Activated CD8-positive, alpha-beta memory T cell treated with anti-CD3 and anti-CD28 coated beads for 36 hours (primary cell): ENCODE data around the gene PSKH1. TPM values are rescaled to one million over a fixed set of nuclear protein-coding genes. Genes with fewer than 3 reads are reported as not detected.

Experiments used
- CTCF ChIA-PET: fragments of 350-600 bp; sonication (Branson Sonifier 250); formaldehyde crosslinking; loops from one replicate; lab custom pipeline; 2021; ENCODE audit warnings: antibody characterized with exemption; lab: Charles Lee
- POLR2A ChIA-PET: fragments of 350-600 bp; sonication (Branson Sonifier 250); formaldehyde crosslinking; loops from one replicate; lab custom pipeline; 2021; ENCODE audit warnings: antibody characterized with exemption; lab: Charles Lee
- total RNA-seq, 2 experiments: library from RNA; stranded (reverse); gene quantifications; one replicate each; pipeline ENCODE4 v1.2.3, GENCODE V29; 2021

PSKH1 gene
- total RNA-seq, 2 experiments from 2014 or later: 13.4 to 14.7 TPM

DNA sequence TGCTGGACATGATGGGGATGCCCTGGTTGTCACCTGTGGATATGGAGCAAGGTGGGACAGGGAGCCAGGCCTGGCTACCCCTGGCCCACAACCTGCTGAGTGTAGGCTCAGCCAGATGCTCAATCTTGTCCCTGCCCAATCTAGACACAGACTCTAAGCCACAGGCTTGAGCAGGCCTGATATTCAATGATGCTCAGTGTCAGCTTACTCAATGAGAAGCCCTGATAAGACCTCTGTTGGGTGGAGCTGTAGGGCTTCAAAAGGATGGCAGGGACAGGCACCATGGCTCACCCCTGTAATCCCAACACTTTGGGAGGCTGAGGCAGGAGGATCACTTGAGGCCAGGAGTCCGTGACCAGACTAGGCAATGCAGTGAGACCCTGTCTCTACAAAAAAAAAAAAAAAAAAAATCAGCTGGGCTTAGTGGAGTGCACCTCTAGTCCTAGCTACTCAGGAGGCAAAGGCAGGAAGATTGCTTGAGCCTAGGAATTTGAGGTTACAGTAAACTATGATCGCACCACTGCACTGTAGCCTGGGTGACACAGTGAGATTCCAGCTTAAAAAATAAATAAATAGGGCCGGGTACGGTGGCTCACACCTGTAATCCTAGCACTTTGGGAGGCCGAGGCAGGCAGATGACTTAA is 47.5 kb downstream of the PSKH1 start:
- ChIA-PET CTCF (interaction anchor here (0.7 to 2.4 kb wide), 9 partner anchors 10 to 420 kb away, joined by 3 to 9 read pairs (median 4); partner anchors contain the start of genes DDX28 and DUS2), POLR2A (interaction anchor here (0.6 to 0.9 kb wide), 4 partner anchors 9 to 29 kb away, joined by 3 to 4 read pairs (median 3); no protein-coding TSS in a partner anchor)

DNA sequence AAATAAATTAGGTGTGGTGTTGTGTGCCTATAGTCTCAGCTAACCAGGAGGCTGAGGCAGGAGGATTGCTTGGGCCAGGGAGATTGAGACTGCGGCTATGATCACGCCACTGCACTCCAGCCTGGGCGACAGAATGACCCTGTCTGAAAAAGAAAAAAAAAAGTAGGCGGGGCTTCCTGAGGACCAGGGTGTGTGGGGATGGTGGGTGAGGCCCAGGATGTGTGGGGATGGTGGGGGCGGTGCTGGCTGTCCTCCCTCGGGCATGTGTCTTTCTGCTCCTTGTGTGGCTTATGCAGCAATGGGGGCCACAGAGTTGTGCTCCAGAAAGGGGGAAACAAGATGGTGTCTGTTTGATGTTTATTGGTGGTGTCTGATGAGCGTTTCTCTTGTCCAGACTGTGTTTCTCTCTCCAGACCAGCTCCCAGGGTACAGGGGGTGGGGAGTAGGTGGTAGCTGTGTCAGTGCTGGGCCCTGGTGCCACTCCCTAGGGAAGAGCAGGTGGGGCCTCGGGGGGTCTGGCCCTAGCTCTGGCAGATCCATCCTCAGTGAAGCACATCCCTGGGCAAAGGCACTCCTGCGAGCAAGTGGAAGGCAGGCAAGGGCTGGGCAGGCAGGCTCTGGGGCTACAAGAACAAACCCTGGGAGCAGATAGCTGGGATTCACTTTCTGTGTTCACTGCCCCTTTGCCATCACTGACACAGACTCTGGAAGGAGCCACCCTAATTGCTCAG is 48.6 kb downstream of the PSKH1 start:
- ChIA-PET POLR2A (interaction anchor here (0.8 kb wide), 1 partner anchor 34 kb away, joined by 3 read pairs; no protein-coding TSS in a partner anchor), CTCF (interaction anchor here (0.8 to 2.4 kb wide), 14 partner anchors 10 to 419 kb away, joined by 3 to 8 read pairs (median 4); partner anchors contain the start of genes DDX28 and DUS2)

DNA sequence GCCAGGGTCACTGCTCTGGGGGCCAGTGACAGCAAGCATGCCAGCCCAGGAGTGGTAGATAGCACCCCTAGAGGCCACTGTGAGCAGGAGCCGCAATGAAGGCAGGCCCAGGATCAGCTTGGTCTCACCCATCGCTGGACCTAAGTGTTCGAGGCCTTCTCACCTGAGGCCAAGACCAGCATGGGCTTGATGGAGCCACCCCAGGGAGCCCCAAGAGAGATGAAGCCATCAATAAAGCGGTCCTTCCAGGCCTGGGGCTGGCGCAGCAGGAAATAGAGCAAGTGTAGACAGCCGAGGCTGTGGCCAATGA is 49.1 kb downstream of the PSKH1 start:
- POLR2A ChIA-PET: interaction anchor here (0.8 kb wide), 1 partner anchor 35 kb away, joined by 3 read pairs; no protein-coding TSS in a partner anchor
- CTCF ChIA-PET: interaction anchor here (0.8 to 2.4 kb wide), 14 partner anchors 9 to 126 kb away, joined by 3 to 8 read pairs (median 4); no protein-coding TSS in a partner anchor

DNA sequence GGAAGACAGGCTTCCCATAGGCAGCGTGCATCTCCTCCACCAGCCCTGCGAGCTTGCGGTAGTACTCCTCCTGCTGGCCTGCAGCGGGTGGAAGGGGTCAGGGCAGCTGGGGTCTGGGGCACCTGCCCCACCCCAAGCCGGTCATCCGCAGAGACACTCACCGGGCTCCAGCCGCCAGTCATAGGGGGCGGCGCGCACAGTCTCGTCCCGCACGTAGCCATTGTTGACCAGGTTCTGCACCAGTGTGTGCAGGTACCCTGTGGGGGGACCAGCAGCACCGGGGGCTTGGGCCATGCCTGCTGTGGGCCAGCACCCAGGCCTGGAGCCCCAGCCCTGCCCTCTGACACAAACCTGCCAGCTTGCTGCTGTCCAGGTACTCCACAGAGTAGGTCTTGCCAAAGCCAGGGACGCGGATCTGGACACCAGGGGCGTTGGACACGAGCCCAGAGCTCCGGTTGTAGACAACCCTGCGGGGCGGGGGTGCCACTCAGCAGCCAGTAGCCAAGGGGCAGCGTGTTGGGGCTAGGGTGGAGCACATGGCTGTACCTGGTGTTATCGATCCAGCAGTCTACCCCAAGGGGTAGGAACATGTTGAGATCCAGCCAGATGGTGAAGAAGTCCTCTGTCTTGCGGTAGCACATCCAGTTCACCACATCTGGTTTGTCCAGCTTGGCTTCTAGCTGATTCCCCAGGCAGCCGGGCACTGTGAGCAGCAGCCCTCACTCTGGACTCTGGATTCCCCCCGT is 49.6 kb downstream of the PSKH1 start:
- POLR2A ChIA-PET: interaction anchor here (0.8 kb wide), 1 partner anchor 35 kb away, joined by 3 read pairs; no protein-coding TSS in a partner anchor
- CTCF ChIA-PET: interaction anchor here (0.7 to 2.4 kb wide), 15 partner anchors 9 to 126 kb away, joined by 3 to 8 read pairs (median 3); no protein-coding TSS in a partner anchor

DNA sequence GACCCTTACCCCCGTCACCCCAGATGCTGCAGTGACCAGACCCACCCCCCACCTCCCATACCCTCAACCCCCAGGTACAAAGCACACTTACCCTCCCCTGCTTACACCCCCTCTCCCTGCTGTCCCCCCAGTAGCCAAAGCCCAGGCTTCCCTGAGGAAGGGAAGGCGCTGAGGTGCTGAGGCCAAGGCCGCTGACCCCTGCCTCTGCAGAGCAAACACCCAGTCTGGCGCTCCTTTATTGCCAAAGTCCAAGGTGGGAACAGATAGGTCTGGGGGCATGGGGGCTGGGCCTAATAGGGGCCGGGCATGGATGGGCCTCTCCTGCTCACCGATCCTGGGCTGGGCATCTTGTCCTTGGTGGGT is 50.2 kb downstream of the PSKH1 start:
- ChIA-PET CTCF (interaction anchor here (0.7 to 1.2 kb wide), 4 partner anchors 22 to 123 kb away, joined by 3 to 6 read pairs (median 3); no protein-coding TSS in a partner anchor), POLR2A (no interaction called here)

DNA sequence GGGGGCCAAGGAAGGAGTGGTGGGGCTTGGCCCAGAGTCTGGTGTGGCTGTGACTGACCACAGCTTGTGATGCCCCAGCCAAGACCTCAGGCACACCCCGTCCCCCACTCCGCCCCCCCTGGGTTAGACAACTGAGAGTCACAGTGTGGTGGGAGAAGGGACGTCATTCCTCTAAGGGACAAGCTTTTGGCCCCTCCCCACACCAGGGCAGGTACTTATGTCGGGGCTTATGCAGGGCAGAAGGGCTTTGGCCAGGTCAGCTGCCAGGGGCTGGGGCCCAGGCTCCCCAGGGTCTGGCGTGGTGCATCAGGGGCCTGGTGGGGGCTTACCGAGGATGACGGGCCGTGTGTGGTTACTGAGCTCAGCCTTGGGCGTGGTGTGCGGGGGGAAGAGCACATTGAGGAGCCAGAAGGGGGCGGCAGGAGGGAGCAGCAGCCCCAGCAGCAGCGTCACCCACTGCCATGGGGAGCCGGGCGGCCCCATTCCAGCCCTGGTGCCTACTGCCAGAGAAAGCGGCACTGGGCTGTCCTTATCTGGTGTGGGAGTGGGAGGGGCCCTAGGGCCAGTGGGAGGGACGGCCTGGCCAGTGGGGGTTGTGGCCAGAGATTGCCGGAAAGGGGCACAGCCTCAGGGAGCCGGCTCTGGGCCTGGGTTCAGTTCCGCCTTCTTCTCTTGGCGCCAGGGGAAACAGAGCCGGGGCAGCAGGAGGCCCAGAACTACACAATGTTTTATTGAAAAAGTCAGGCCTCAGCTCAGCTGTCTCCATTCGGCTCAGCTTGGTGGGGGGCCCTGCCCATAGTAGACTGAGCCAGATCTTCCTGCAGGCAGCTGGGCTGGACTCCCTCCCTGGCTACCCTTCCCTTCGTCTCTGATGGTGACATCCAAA is 50.8 kb downstream of the PSKH1 start, which contains the start of gene LCAT:
TSS of gene LCAT (minus strand) at position 502 of the 886 bp plus-strand sequence. CDS start at position 483, 19 bp downstream.
- CTCF ChIA-PET: interaction anchor here (0.7 to 0.8 kb wide), 2 partner anchors 50 to 60 kb away, joined by 3 read pairs; no protein-coding TSS in a partner anchor
- POLR2A ChIA-PET: no interaction called here

DNA sequence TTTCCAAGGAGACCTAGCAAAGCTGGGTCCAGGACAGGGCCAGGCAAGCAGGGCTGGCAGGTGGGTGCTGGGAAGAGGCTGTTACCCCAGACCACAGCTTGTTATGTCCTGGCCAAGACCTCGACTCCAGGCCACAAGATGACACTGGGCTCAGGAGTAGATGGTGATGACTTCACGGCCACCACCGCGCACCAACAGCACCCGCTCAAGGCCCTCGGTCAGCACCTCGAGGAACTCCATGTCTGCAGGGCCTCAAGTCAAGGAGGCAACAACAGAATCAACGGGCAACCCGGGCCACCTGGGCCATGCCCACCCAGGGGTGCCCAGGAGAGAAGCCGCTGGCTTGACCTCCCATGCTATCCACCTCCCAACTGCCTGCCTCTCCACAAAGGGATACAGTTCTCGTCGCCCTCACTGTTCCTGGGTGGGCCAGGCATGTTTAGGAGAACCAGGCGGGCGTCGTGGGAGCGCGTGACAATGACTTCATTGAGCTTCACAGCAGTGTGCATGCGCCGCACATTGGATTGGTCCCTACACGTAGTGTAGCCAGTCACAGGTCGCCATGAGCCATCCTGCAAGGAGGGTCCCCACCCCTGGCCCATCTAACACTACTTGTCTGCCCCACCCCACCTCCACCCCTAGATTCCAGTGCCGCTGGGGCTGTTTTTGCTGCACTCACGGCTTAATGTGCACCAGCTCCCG is 51.8 kb downstream of the PSKH1 start:
- CTCF ChIA-PET: interaction anchor here (0.8 kb wide), 1 partner anchor 10 kb away, joined by 3 read pairs; no protein-coding TSS in a partner anchor
- POLR2A ChIA-PET: interaction anchor here (0.5 kb wide), 1 partner anchor 41 kb away, joined by 6 read pairs; no protein-coding TSS in a partner anchor

DNA sequence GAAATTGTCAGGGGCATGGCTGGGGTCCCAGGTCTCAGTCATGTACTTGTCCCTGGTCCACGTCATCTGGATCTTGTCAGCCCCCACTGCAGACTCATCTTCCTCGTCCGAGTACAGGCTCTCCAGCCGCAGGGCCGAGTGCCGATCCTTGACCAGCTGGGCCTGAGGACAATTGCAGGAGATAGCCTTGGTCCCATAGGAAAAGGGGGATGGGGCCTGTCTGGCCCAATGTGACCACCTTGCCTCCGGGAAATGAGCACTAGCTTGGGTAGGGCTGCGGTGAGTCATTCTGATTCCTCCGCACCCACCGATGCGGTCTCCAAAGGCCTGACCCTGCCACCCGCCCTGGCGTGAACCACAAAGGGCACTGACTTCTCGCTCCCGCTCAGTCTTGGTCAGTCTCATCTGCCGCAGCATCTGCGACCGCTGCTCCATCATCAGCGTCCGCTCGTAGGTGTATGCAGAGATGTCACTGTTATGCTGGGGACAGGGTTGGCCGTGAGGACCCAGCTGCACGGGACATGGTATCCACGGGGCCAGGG is 52.4 kb downstream of the PSKH1 start:
- POLR2A ChIA-PET: interaction anchor here (0.5 kb wide), 1 partner anchor 42 kb away, joined by 6 read pairs; no protein-coding TSS in a partner anchor
- CTCF ChIA-PET: interaction anchor here (0.8 kb wide), 1 partner anchor 11 kb away, joined by 3 read pairs; no protein-coding TSS in a partner anchor

DNA sequence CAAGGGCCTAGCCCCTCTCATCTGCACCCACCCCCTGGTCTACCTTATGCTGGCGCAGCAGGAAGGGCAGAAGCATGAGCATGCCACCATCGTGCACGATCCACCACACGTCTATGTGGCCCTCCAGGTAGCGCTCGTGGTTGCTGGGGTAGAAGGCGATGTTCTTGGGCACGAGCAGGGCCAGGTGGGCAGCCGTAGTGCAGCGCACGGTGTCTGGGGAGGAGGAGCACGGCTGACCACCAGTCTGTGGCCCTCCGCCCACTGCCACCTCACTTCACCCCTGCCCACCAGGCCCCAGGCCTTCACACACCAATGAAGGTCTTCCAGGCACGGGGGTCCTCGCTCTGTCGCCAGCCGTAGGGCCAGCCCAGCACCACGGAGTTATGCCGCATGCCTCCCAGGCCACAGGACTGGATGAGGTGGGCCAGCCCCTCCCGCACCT is 53.1 kb downstream of the PSKH1 start:
- POLR2A ChIA-PET: no interaction called here
- CTCF ChIA-PET: no interaction called here

DNA sequence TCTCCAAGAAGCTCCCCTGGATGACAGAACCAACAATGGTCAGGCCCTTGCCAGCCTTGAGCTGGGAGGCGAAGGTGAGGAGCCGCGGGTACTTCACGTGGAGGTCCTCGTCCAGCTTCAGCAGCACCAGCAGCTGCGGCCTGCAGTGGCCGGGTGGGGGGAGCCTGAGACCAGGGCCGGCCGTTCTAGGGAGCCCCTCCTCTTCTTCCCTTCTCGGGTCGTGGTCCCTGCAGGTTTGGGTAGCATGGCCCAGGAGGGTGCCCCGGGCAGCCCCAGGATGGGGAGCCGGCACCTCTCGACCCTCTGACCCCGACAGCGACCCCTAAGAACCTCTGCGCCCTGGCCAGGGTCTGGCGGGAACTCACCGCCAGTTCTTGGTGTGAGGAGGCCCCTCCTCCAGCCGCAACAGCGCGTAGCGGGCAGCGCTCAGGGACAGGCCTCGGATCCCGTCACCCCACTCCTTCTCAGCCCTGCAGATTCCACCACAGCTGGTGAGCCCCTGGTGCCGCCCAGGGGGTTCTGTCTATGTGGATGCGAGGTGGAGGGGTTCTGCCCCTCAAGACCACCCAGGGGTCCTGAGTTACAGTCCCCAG is 54.0 kb downstream of the PSKH1 start:
- ChIA-PET POLR2A (no interaction called here), CTCF (no interaction called here)

DNA sequence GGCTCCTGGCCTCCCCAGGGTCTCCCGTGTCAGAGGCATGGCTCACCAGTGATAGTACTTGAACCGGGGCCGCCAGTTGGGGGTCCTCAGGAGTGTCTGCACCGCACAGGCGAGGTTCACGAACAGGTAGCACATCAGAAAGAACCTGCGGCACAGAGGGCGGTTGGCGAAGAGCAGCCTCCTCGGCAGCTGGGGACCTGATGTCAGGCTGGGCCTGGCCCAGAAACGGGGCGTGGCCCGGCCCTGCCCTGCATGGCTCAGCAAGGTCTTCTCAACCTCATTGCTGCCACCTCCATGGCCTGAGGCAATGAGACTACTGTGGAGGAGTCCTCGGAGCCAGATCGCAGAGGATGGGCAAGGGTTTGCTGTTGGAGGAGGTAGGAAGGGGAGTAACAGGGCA is 55.0 kb downstream of the PSKH1 start:
- ChIA-PET CTCF (no interaction called here), POLR2A (no interaction called here)

DNA sequence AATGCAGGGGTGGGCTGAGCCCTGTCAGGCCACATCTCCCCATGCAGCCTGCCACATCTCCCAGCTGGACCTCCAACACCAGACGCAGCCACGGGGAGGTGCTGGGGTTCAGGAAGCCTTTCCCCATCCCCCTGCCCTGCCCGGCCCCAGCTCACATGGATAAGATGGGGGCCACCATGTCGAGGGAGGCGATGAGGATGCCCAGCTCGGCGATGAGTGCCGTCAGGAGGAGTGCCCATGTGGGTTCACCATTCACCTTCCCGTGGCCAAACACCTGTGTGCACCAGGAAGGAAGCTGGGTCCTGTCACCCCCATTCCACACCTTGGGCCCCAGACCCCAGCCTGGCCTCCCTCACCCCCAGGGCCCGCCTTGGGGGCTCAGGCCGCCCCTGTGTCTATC is 56.6 kb downstream of the PSKH1 start:
- ChIA-PET POLR2A (interaction anchor here (0.7 to 1.2 kb wide), 3 partner anchors 9 to 177 kb away, joined by 3 read pairs; partner anchors contain the start of gene PSMB10), CTCF (no interaction called here)

DNA sequence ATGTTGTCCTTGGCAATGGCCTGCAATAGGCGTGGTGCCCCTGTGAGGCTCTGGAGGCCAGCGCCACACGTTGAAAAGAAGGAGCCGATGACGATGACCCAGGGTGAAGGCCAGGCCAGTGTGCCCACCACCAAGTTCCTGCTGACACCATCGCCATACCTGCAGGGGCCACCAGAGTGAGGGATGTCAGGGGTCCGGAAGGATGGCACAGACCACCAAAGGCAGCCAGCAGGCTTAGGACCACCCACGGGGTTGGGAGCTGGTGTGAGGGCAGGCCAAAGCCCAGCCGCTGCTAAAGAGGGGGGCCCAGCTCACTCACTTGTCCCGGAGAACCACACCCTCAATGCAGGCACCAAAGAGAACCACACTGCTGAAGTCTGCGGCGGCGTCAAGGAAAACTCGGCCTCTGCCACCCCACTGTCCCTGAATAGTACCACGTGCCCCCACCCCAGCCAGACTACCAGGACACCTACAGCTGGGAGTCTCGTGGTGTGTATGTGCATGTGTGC is 57.3 kb downstream of the PSKH1 start:
- ChIA-PET CTCF (interaction anchor here (1.4 kb wide), 1 partner anchor 8 kb away, joined by 4 read pairs; no protein-coding TSS in a partner anchor), POLR2A (interaction anchor here (0.7 to 1.2 kb wide), 3 partner anchors 13 to 178 kb away, joined by 3 to 5 read pairs (median 3); partner anchors contain the start of gene PSMB10)

DNA sequence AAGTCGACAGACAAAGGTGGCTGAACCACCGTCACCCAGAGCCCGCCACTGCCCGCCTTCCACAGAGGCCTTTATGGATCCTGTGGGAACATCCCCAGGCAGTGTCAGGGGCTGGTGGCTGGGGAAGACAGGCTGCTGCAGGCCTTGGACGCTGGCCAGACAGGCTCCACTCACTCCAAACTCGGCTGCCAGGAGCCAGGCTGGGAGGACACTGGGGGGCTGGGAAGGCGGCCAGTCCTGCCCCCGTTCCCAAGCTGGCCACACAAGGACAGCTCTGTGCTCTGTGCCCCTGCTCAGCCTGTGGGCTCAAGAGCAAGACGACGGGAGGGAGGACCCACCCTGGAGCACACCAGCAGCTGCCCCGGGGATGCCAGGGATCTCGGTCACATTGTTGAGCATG is 58.4 kb downstream of the PSKH1 start:
- CTCF ChIA-PET: interaction anchor here (0.6 to 1.4 kb wide), 2 partner anchors 9 to 11 kb away, joined by 3 to 4 read pairs; no protein-coding TSS in a partner anchor
- POLR2A ChIA-PET: no interaction called here

DNA sequence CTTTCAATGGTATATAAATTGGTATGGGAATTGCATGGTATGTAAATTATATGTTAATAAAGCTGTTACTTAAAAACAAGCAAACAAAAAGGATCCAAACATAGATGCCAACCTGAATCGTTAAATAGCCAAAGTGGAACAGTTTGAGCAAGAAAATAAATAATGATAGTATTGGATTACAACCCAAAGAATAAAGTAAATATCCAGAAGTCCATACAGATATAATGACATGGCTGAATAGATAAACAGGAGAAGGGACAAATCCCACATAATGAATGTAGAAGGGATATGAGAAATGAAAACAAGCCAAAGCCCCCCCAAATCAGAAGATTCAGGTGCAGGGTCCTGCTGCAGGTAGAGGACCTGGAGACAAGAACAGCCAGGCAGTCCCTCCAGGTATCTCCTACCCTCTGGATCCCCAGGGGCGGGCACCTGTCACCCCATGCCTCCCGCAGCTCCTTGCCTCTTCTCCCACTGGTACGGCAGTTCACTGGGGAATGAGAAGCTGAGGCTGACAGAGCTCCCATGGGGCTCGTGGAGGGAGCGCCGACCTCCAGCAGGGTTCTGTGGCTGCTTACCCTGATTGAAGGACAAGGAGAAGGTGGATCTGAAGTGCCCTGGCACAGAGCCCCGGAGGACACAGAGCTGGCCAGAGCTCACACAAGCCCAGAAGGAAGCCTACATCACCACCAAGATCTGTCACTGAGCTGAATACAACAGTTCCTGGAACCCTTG is 60.8 kb downstream of the PSKH1 start:
- ChIA-PET CTCF (interaction anchor here (1.4 kb wide), 1 partner anchor 70 kb away, joined by 3 read pairs; no protein-coding TSS in a partner anchor), POLR2A (no interaction called here)
